Ascending aorta (tissue), 2 donors: ENCODE data around the gene HELZ. TPM values are rescaled to one million over a fixed set of nuclear protein-coding genes. Genes with fewer than 3 reads are reported as not detected.
A peak's percentile ranks its signal among the peaks of the same experiment; 100 is the strongest.

ENCODE experiments used
- DNase-seq, 2 donors: peaks; one replicate each; pipeline ENCODE4 v3.0.0-alpha.2; 2019; ENCODE audit warnings: low spot score in 2 of 2
- H3K27ac ChIP-seq, 2 donors: fragments of 200-600 bp; sonication (generic); one replicate each; pipeline ENCODE4 v1.5.1; 2016 to 2017; ENCODE audit warnings: mild to moderate bottlenecking in 1 of 2
- H3K27me3 ChIP-seq: fragments of 200-600 bp; sonication (generic); one replicate; pipeline ENCODE4 v1.5.1; 2017
- H3K36me3 ChIP-seq, 2 donors: fragments of 200-600 bp; sonication (generic); one replicate each; pipeline ENCODE4 v1.5.1; 2016
- H3K4me1 ChIP-seq, 2 donors: fragments of 200-600 bp; sonication (generic); one replicate each; pipeline ENCODE4 v1.5.1; 2016 to 2017; ENCODE audit warnings: mild to moderate bottlenecking in 1 of 2
- H3K4me3 ChIP-seq, 2 donors: fragments of 200-600 bp; sonication (generic); one replicate each; pipeline ENCODE4 v1.5.1; 2016 to 2017; ENCODE audit warnings: mild to moderate bottlenecking in 1 of 2
- H3K9me3 ChIP-seq, 2 donors: fragments of 200-600 bp; sonication (generic); one replicate each; pipeline ENCODE4 v1.5.1; 2016
- intact Hi-C: fragments of 100-400 bp; cut with DNase I; formaldehyde crosslinking; loops from one replicate; pipeline ENCODE4 v1.15.1; 2023
- total RNA-seq: library from RNA; depleted of rRNA; stranded (reverse); fragments of >200 nt; gene quantifications from one replicate; pipeline ENCODE4 v1.1.0, GENCODE V29; 2016
- TF ChIP-seq, protein P1 (sequence below), 3 experiments: fragments of 200-600 bp in 2 of 3; fragments of 450-650 bp in 1 of 3; sonication (generic) in 2 of 3; IDR thresholded peaks; one replicate each; pipeline ENCODE4 v1.5.1; 2016 to 2019; ENCODE audit warnings: antibody characterized with exemption in 3 of 3, mild to moderate bottlenecking in 1 of 3, moderate library complexity in 1 of 3

The HELZ gene, protein sequence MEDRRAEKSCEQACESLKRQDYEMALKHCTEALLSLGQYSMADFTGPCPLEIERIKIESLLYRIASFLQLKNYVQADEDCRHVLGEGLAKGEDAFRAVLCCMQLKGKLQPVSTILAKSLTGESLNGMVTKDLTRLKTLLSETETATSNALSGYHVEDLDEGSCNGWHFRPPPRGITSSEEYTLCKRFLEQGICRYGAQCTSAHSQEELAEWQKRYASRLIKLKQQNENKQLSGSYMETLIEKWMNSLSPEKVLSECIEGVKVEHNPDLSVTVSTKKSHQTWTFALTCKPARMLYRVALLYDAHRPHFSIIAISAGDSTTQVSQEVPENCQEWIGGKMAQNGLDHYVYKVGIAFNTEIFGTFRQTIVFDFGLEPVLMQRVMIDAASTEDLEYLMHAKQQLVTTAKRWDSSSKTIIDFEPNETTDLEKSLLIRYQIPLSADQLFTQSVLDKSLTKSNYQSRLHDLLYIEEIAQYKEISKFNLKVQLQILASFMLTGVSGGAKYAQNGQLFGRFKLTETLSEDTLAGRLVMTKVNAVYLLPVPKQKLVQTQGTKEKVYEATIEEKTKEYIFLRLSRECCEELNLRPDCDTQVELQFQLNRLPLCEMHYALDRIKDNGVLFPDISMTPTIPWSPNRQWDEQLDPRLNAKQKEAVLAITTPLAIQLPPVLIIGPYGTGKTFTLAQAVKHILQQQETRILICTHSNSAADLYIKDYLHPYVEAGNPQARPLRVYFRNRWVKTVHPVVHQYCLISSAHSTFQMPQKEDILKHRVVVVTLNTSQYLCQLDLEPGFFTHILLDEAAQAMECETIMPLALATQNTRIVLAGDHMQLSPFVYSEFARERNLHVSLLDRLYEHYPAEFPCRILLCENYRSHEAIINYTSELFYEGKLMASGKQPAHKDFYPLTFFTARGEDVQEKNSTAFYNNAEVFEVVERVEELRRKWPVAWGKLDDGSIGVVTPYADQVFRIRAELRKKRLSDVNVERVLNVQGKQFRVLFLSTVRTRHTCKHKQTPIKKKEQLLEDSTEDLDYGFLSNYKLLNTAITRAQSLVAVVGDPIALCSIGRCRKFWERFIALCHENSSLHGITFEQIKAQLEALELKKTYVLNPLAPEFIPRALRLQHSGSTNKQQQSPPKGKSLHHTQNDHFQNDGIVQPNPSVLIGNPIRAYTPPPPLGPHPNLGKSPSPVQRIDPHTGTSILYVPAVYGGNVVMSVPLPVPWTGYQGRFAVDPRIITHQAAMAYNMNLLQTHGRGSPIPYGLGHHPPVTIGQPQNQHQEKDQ (N-terminal part only)
- 36.1 TPM for total RNA-seq

DNA sequence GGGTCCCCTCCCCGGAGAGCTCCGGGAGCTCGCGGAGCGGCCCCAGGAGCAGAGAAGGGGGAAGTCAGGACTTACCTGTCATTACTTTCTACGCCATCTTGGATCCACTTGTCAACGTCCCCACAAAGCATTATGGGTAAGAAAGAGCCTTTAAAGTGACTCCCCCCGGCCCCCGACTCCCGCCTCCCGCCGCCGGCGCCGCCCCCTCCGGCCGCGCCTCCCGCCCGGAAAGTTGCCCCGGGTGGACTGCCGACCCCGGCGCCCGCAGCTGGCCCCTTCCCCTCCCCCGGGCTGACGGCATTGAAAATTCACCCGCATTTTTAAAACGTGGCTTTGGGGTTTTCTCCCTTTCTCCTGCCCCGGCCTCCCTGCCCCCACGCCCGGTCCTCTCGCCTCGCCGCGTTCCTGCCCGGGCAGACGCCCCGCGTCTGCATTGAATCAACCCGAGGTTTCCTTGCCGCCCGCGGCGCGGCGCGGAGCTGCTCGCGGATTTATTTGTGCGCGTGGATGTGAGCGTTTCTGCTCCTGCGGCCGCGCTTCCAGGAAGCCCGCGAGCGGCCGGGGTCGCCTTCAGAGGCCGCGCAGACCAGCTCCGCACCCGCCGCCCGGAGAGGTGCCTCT is at the start of gene HELZ:
TSS of gene HELZ (minus strand) at position 124 of the 621 bp plus-strand sequence. CDS start 26,392 bp downstream, outside the sequence.
- DNase-seq, result peak in 1 of 2 donors; percentile 84
- peaks cover 0 to 15% of the 10 kb centered on the region in 2 donors for H3K4me1 ChIP-seq
- H3K27ac ChIP-seq, result peak within 1 kb of the TSS; percentile 44 to 66
- peak within 1 kb of the TSS; percentile 76 to 91 for H3K4me3 ChIP-seq
- no peaks in the 10 kb centered on the region for H3K27me3 ChIP-seq
- intact Hi-C loops, result loop anchor here (10.0 kb wide), 1 partner anchor 120 kb away; the partner anchor contains the start of gene PSMD12
- no peaks in the 10 kb centered on the region for H3K9me3 ChIP-seq
- TF ChIP-seq, protein P1, sequence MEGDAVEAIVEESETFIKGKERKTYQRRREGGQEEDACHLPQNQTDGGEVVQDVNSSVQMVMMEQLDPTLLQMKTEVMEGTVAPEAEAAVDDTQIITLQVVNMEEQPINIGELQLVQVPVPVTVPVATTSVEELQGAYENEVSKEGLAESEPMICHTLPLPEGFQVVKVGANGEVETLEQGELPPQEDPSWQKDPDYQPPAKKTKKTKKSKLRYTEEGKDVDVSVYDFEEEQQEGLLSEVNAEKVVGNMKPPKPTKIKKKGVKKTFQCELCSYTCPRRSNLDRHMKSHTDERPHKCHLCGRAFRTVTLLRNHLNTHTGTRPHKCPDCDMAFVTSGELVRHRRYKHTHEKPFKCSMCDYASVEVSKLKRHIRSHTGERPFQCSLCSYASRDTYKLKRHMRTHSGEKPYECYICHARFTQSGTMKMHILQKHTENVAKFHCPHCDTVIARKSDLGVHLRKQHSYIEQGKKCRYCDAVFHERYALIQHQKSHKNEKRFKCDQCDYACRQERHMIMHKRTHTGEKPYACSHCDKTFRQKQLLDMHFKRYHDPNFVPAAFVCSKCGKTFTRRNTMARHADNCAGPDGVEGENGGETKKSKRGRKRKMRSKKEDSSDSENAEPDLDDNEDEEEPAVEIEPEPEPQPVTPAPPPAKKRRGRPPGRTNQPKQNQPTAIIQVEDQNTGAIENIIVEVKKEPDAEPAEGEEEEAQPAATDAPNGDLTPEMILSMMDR (IDR thresholded peaks at IDR 0.05), result no peak
- H3K36me3 ChIP-seq, result peaks cover 0 to 3% of the 10 kb centered on the region in 2 donors

DNA sequence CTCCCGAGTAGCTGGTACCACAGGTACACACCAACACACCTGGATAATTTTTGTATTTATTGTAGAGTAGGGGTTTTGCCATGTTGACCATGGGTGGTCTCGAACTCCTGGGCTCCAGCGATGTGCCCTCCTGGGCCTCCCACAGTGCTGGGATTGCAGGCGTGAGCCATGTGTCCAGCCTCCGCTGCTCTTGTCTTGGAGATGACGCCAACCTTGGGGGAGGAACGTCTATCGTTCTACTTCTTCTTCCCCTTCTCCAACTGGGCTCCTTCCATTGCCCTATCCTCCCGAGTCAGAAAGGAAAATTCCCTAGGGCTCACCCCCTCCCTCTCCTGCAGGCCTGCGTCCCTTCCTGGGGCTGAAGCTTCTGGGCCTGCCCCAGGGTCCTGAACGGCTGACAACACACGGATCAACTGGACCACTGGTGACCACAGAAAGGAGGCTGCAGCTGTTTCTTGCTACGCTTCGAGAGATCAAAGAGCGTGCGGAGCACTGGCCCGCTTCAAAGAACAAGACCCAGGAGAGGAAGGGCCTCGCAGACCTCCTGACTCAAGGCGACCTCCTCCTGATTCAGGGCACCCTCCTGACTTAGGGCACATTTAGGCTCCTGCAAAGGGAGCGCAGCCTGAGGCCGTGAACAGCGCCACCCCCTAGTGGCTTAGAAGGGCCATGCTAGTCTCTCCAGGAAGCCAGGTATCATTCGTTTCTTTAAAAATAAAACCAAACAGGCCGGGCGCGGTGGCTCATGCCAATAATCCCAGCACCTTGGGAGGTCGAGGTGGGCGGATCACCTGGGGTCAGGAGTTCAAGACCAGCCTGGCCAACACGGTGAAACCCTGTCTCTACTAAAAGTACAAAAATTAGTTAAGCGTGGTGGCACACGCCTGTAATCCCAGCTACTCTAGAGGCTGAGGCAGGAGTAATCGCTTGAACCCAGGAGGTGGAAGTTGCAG is 48.5 kb upstream of the HELZ start:
- H3K4me3 ChIP-seq, result no peak overlapping the region
- peak in 1 of 2 donors; percentile 79 for DNase-seq

DNA sequence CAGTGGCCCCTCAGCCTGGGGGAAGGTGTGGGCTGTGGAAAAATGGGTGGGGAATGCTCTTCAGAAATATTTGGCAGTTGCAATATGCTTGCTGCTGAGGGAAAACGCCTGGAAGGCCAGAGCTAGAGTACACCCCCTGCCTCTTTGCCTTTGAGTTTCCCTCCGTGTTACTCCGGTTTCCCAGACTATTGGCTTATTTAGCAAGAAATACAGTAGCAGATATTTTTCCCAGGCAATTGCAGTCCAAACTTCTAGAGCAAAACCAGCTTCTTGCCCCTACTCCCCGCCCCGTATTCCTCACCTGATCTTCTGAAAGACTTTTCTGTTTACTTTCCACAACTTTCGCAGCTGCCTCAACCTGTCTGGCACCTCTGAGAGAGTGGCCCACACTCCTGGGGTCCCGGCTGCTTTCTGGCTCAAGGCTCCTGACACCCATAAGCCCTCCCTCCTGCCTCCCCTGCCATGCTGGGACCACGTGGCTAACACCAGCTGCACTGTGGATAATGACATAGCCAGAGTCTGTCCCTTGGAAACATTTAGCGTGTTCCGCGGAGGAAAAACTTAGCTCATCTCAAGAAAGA is 45.8 kb upstream of the HELZ start:
- intact Hi-C loops, result no loop called here
- no peak for DNase-seq
- no peak overlapping the region for H3K27ac ChIP-seq
- peaks cover 0 to 6% of the 10 kb centered on the region in 2 donors for H3K4me1 ChIP-seq
- no peaks in the 10 kb centered on the region for H3K27me3 ChIP-seq
- no peaks in the 10 kb centered on the region for H3K36me3 ChIP-seq
- H3K4me3 ChIP-seq, result no peak overlapping the region
- no peaks in the 10 kb centered on the region for H3K9me3 ChIP-seq
- TF ChIP-seq, protein P1 (IDR thresholded peaks at IDR 0.05), result peak in 1 of 3 experiments; percentile 5

More for the DNA sequence above, 48.5 kb upstream of the HELZ start:
- H3K9me3 ChIP-seq, result no peaks in the 10 kb centered on the region
- H3K4me1 ChIP-seq, result peaks cover 0 to 6% of the 10 kb centered on the region in 2 donors
- H3K36me3 ChIP-seq, result no peaks in the 10 kb centered on the region
- no peaks in the 10 kb centered on the region for H3K27me3 ChIP-seq
- intact Hi-C loops, result no loop called here
- TF ChIP-seq, protein P1 (IDR thresholded peaks at IDR 0.05), result peak; percentile 52 to 68 (median 56)
- no peak overlapping the region for H3K27ac ChIP-seq

DNA sequence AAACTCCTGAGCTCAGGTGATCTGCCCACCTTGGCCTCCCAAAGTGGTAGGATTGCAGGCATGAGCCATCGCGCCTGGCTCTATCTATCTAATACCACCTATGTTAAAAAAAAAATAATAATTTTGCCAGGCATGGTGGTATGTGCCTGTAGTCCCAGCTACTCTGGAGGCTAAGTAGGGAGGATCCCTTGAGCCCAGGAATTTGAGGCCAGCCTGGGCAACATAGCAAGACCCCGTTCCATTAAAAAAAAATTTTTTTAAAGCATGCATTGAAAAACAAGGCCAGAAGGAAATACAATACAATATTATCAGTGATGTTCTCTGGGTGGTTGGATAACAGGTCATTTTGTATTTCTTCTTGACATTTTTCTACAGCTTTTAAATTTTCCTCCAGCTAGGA is 45.2 kb upstream of the HELZ start:
- H3K4me1 ChIP-seq, result peaks cover 0 to 6% of the 10 kb centered on the region in 2 donors
- intact Hi-C loops, result no loop called here
- H3K27me3 ChIP-seq, result no peaks in the 10 kb centered on the region
- H3K4me3 ChIP-seq, result no peak overlapping the region
- H3K9me3 ChIP-seq, result no peaks in the 10 kb centered on the region
- H3K27ac ChIP-seq, result no peak overlapping the region
- no peak for DNase-seq
- H3K36me3 ChIP-seq, result no peaks in the 10 kb centered on the region
- TF ChIP-seq, protein P1 (IDR thresholded peaks at IDR 0.05), result no peak
